GM23248 (cell line): Measurements from ENCODE around the gene LRRC36. TPM values are rescaled to one million over a fixed set of nuclear protein-coding genes. Genes with fewer than 3 reads are reported as not detected.
"Not testable (repeated sequence)": the region's sequence is repeated elsewhere in the genome, so short reads cannot be mapped to it uniquely, and the experiment has no call there.

ENCODE experiments used
- DNase-seq: peaks from one replicate; pipeline ENCODE4 v3.0.0-alpha.2; 2015
- H2AFZ ChIP-seq: fragments of 200-600 bp; sonication (generic); 2 replicates; pipeline ENCODE4 v1.6.1; 2016; ENCODE audit warnings: antibody characterized with exemption
- H3F3A ChIP-seq: fragments of 200-600 bp; sonication (generic); 2 replicates; pipeline ENCODE4 v1.6.1; 2016; ENCODE audit warnings: mild to moderate bottlenecking, antibody characterized with exemption, mixed run types; ENCODE audit not compliant: insufficient read depth
- H3K27ac ChIP-seq: fragments of 200-600 bp; sonication (generic); 2 replicates; pipeline ENCODE4 v1.5.1; 2016; ENCODE audit warnings: mild to moderate bottlenecking
- H3K27me3 ChIP-seq: fragments of 200-600 bp; sonication (generic); replicated peaks from 2 replicates; pipeline ENCODE4 v1.6.1; 2016; ENCODE audit warnings: mild to moderate bottlenecking; ENCODE audit not compliant: insufficient read depth
- H3K36me3 ChIP-seq: fragments of 200-600 bp; sonication (generic); 2 replicates; pipeline ENCODE4 v1.6.1; 2016; ENCODE audit warnings: low read depth, mild to moderate bottlenecking
- H3K4me1 ChIP-seq: fragments of 200-600 bp; sonication (generic); 2 replicates; pipeline ENCODE4 v1.6.1; 2016; ENCODE audit warnings: mild to moderate bottlenecking; ENCODE audit not compliant: insufficient read depth
- H3K4me2 ChIP-seq: fragments of 200-600 bp; sonication (generic); one replicate; pipeline ENCODE4 v1.6.1; 2016; ENCODE audit warnings: mild to moderate bottlenecking; ENCODE audit not compliant: unreplicated experiment
- H3K4me3 ChIP-seq: fragments of 200-600 bp; sonication (generic); 2 replicates; pipeline ENCODE4 v1.5.1; 2016; ENCODE audit warnings: mild to moderate bottlenecking
- H3K79me2 ChIP-seq: fragments of 200-600 bp; sonication (generic); 2 replicates; pipeline ENCODE4 v1.6.1; 2016; ENCODE audit warnings: mild to moderate bottlenecking; ENCODE audit not compliant: insufficient read depth
- H3K9ac ChIP-seq: fragments of 200-600 bp; sonication (generic); 2 replicates; pipeline ENCODE4 v1.6.1; 2016; ENCODE audit warnings: mild to moderate bottlenecking
- H3K9me2 ChIP-seq: fragments of 200-600 bp; sonication (generic); 2 replicates; pipeline ENCODE4 v1.6.1; 2016; ENCODE audit warnings: mixed run types, mild to moderate bottlenecking, moderate library complexity; ENCODE audit not compliant: insufficient read depth
- H3K9me3 ChIP-seq: fragments of 200-600 bp; sonication (generic); one replicate; pipeline ENCODE4 v1.6.1; 2017; ENCODE audit warnings: low read depth
- H4K20me1 ChIP-seq: fragments of 200-600 bp; sonication (generic); 2 replicates; pipeline ENCODE4 v1.6.0; 2016; ENCODE audit not compliant: insufficient read depth
- EZH2 ChIP-seq: fragments of 200-600 bp; sonication (generic); IDR thresholded peaks from 2 replicates; pipeline ENCODE4 v1.6.1; 2018; ENCODE audit warnings: antibody characterized with exemption, mild to moderate bottlenecking; ENCODE audit not compliant: insufficient read depth, poor library complexity, severe bottlenecking
- EZH2phosphoT487 ChIP-seq: fragments of 200-600 bp; sonication (generic); IDR thresholded peaks from 2 replicates; pipeline ENCODE4 v1.6.1; 2018; ENCODE audit warnings: antibody characterized with exemption, moderate library complexity, mild to moderate bottlenecking, low read depth; ENCODE audit not compliant: insufficient read depth
- WGBS, 2 experiments: methylation state at CpG; one replicate each; pipeline ENCODE4 v1.1.6; 2015 to 2017; ENCODE audit warnings: low lambda C conversion rate in 2 of 2, low coverage in 1 of 2; ENCODE audit errors: missing lambda C conversion rate in 2 of 2; 5-methylcytosine and 5-hydroxymethylcytosine counted together
- in situ Hi-C: fragments of 300-500 bp; cut with MboI; formaldehyde crosslinking; loops from 2 replicates; pipeline ENCODE4 v1.15.0; 2020
- polyA plus RNA-seq: library from polyadenylated mRNA; unstranded; fragments of >200 nt; fragmentation: Nextera tagmentation; extraction: Ambion mirVana; gene quantifications from 2 replicates; pipeline ENCODE4 v1.2.1, GENCODE V29; 2016
- total RNA-seq: library from RNA; depleted of rRNA; stranded (reverse); fragments of >200 nt; shearing (Covaris generic); gene quantifications from 2 replicates; pipeline ENCODE4 v1.2.3, GENCODE V29; 2014

Gene LRRC36
- total and polyA plus RNA-seq, 2 experiments from 2014 or later, result not detected

DNA sequence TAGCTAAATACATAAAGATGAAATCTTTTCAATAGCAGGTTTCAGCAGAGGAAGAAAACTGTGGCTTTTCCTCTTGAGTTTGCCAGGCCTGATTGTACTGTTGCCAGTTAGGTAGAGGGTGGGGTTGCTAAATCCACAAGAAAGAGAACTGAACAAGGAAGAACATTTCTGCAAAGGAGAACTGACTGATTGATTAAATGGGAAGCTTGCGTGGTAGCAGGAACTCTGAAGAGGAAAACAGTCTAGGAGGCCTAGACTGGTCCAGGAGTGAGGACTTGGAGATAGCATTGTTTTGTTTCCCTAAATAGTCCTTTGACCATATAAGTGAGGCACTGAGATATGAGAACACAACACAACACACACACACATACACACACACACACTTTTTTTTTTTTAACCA, 18.8 kb downstream of the LRRC36 start:
- H3K9ac ChIP-seq, result no peak overlapping the region
- H3K79me2 ChIP-seq, result no peaks in the 10 kb centered on the region
- no peak for TF ChIP-seq EZH2phosphoT487
- TF ChIP-seq EZH2, result no peak
- in situ Hi-C loops, result no loop called here
- H4K20me1 ChIP-seq, result no peaks in the 10 kb centered on the region
- H2AFZ ChIP-seq, result no peak overlapping the region
- H3K9me3 ChIP-seq, result no peaks in the 10 kb centered on the region
- no peak for DNase-seq
- 88 to 91% methylated on average over 1 of the region's 1 CpG for WGBS, 2 experiments
- no peak overlapping the region for H3K4me2 ChIP-seq
- H3K9me2 ChIP-seq, result no peaks in the 10 kb centered on the region
- no peak overlapping the region for H3K27ac ChIP-seq
- H3K36me3 ChIP-seq, result no peaks in the 10 kb centered on the region
- H3K4me3 ChIP-seq, result no peak overlapping the region
- H3K27me3 ChIP-seq, result no peaks in the 10 kb centered on the region
- H3K4me1 ChIP-seq, result no peaks in the 10 kb centered on the region
- H3F3A ChIP-seq, result no peaks in the 10 kb centered on the region

DNA sequence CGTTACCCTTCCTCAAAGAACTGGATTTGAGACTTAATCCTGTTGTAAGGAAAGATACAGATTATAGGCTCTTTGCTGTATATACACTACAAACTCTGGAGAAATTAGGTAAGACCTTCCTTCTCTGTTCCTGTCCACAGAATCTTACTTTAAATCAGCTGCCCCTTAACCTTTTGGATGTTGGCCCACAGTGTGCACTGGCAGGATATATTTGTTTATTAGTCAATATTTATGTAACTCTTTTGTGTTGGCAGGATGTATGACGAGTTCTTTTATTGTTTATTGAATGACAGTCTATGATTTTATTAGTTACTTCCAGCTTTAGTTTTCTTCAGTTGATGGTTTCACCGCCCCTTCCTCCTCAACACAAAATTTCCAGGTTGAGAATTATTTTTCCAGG, 19.7 kb downstream of the LRRC36 start:
- Histone ChIP-seq H3K4me3 (no peak overlapping the region), H3K4me1 (no peaks in the 10 kb centered on the region), H3K9ac (no peak overlapping the region), H3K4me2 (no peak overlapping the region), H3K36me3 (no peaks in the 10 kb centered on the region), H3F3A (no peaks in the 10 kb centered on the region), H3K9me2 (no peaks in the 10 kb centered on the region), H3K27ac (no peak overlapping the region), H2AFZ (no peak overlapping the region), H4K20me1 (no peaks in the 10 kb centered on the region), H3K9me3 (no peaks in the 10 kb centered on the region), H3K27me3 (no peaks in the 10 kb centered on the region), H3K79me2 (no peaks in the 10 kb centered on the region)
- WGBS, 2 experiments, result 92% methylated on average over 3 of the region's 3 CpGs
- in situ Hi-C loops, result no loop called here
- TF ChIP-seq EZH2, result no peak
- no peak for TF ChIP-seq EZH2phosphoT487
- DNase-seq, result no peak

DNA sequence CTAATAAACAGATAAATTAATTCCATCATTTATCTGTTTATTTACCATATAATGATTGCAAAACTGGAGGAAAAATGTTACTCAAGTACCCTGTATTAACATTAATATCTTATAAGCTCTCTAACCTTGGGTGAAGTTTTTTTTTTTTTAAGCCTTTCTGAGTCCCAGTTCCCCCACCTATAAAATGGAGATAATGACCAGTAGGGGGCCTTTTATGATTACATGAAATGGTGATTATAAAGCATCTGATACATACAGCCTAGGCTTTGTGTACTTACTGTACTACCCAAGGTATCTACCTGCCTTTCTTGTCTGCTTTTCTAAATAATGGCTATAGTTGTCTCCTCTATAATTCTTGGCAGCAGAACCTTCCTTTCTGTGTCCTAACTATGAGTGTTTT, 22.6 kb downstream of the LRRC36 start:
- Histone ChIP-seq H3K79me2 (no peaks in the 10 kb centered on the region), H3K9ac (no peak overlapping the region), H3K4me1 (no peaks in the 10 kb centered on the region), H3K4me2 (no peak overlapping the region), H3K36me3 (no peaks in the 10 kb centered on the region), H3K27me3 (no peaks in the 10 kb centered on the region), H3K9me2 (no peaks in the 10 kb centered on the region), H4K20me1 (no peaks in the 10 kb centered on the region), H3K27ac (no peak overlapping the region), H3K9me3 (no peaks in the 10 kb centered on the region), H3K4me3 (no peak overlapping the region), H2AFZ (no peak overlapping the region), H3F3A (no peaks in the 10 kb centered on the region)
- in situ Hi-C loops, result no loop called here
- DNase-seq, result peak; percentile 60
- TF ChIP-seq EZH2 (no peak), EZH2phosphoT487 (no peak)

DNA sequence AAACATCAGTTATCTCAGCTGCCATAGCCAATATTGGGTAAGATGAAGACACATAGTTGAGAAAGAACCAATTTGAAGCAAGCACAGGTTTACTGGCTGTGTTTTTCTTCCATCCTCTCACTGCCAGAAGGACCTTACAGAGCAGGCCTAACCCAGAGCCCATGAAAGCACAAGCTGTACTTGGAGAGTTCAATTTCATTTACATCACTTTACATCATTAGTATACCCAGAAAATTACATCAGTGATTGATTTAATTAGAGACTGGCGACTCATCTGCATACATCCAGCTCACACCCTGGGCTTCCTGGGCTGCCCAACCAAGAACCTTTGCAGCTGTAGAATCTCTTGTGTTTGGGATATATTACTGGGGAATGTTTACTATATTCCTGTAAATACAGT, 23.7 kb downstream of the LRRC36 start:
- no peak overlapping the region for H2AFZ ChIP-seq
- 91 to 92% methylated on average over 1 of the region's 1 CpG for WGBS, 2 experiments
- no peaks in the 10 kb centered on the region for H3K27me3 ChIP-seq
- H3K4me2 ChIP-seq, result no peak overlapping the region
- H3F3A ChIP-seq, result no peaks in the 10 kb centered on the region
- no peaks in the 10 kb centered on the region for H3K9me3 ChIP-seq
- H3K9ac ChIP-seq, result no peak overlapping the region
- no peaks in the 10 kb centered on the region for H3K36me3 ChIP-seq
- H3K4me1 ChIP-seq, result no peaks in the 10 kb centered on the region
- H3K9me2 ChIP-seq, result no peaks in the 10 kb centered on the region
- in situ Hi-C loops, result no loop called here
- TF ChIP-seq EZH2phosphoT487, result no peak
- no peak for TF ChIP-seq EZH2
- no peaks in the 10 kb centered on the region for H4K20me1 ChIP-seq
- H3K27ac ChIP-seq, result no peak overlapping the region
- no peaks in the 10 kb centered on the region for H3K79me2 ChIP-seq
- no peak overlapping the region for H3K4me3 ChIP-seq
- DNase-seq, result no peak

DNA sequence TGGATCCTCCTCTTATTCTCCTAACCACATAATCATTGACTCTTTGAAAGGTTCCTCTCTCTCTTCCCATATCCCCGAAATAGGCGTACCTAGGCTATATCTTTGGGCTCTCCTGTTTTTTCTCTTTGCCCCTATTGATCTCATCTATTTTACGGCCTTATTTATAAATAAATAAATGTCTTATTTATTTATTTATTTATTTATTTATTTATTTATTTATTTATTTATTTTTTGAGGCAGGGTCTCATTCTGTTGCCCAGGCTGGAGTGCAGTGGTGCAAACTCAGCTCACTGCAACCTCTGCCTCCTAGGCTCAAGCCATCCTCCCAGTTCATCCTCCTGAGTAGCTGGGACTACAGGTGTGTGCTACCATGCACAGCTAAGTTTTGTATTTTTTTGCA, 25.8 kb downstream of the LRRC36 start:
- DNase-seq, H3K79me2 ChIP-seq, H3K4me3 ChIP-seq, H4K20me1 ChIP-seq, H3K4me1 ChIP-seq, H2AFZ ChIP-seq, H3K9me3 ChIP-seq, H3K36me3 ChIP-seq, H3K4me2 ChIP-seq, in situ Hi-C loops, H3K9me2 ChIP-seq, H3K27ac ChIP-seq, H3F3A ChIP-seq, H3K9ac ChIP-seq, H3K27me3 ChIP-seq: not testable (repeated sequence)
- WGBS, 2 experiments, result 92 to 96% methylated on average over 3 of the region's 3 CpGs
